Prostate gland (tissue), 2 donors: ENCODE data around the gene RC3H2.

ENCODE experiments used
- POLR2A ChIP-seq: fragments of 450-650 bp; IDR thresholded peaks from one replicate; pipeline ENCODE4 v1.6.1; 2016; ENCODE audit warnings: antibody characterized with exemption, mild to moderate bottlenecking
- POLR2AphosphoS5 ChIP-seq: sonication (generic); formaldehyde crosslinking; IDR thresholded peaks from one replicate; pipeline ENCODE4 v1.6.1; 2017; ENCODE audit warnings: antibody characterized with exemption
- TF ChIP-seq, protein P1 (sequence below), 4 experiments: fragments of 200-600 bp in 2 of 4; fragments of 450-650 bp in 2 of 4; sonication (generic) in 2 of 4; IDR thresholded peaks; 1 replicate in 3 of 4; 2 replicates in 1 of 4; pipeline ENCODE4 v1.5.1; 2016 to 2019; ENCODE audit warnings: antibody characterized with exemption in 4 of 4, mild to moderate bottlenecking in 2 of 4, moderate library complexity in 2 of 4

GRCh38 chr9:122821278-122821943, 83.7 kb downstream of the RC3H2 start:
- TF ChIP-seq POLR2A (no peak), POLR2AphosphoS5 (peak; percentile 18)
- TF ChIP-seq, protein P1, sequence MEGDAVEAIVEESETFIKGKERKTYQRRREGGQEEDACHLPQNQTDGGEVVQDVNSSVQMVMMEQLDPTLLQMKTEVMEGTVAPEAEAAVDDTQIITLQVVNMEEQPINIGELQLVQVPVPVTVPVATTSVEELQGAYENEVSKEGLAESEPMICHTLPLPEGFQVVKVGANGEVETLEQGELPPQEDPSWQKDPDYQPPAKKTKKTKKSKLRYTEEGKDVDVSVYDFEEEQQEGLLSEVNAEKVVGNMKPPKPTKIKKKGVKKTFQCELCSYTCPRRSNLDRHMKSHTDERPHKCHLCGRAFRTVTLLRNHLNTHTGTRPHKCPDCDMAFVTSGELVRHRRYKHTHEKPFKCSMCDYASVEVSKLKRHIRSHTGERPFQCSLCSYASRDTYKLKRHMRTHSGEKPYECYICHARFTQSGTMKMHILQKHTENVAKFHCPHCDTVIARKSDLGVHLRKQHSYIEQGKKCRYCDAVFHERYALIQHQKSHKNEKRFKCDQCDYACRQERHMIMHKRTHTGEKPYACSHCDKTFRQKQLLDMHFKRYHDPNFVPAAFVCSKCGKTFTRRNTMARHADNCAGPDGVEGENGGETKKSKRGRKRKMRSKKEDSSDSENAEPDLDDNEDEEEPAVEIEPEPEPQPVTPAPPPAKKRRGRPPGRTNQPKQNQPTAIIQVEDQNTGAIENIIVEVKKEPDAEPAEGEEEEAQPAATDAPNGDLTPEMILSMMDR (IDR thresholded peaks at IDR 0.05), result no peak
